DND-41 (cell line): ENCODE data around the gene YIPF3.
"Not testable (repeated sequence)": the region's sequence is repeated elsewhere in the genome, so short reads cannot be mapped to it uniquely, and the experiment has no call there.

Source experiments
- EZH2 ChIP-seq: IDR thresholded peaks from 3 replicates; pipeline ENCODE4 v1.6.1; 2012; ENCODE audit warnings: borderline replicate concordance, low read depth, mild to moderate bottlenecking, moderate library complexity, low read length, inconsistent platforms; ENCODE audit not compliant: severe bottlenecking
- TF ChIP-seq, protein P1 (sequence below): IDR thresholded peaks from 2 replicates; pipeline ENCODE4 v1.5.1; 2012; ENCODE audit warnings: borderline replicate concordance, low read length, moderate library complexity, mild to moderate bottlenecking; ENCODE audit not compliant: poor library complexity, severe bottlenecking; ENCODE audit errors: extremely low read depth

DNA sequence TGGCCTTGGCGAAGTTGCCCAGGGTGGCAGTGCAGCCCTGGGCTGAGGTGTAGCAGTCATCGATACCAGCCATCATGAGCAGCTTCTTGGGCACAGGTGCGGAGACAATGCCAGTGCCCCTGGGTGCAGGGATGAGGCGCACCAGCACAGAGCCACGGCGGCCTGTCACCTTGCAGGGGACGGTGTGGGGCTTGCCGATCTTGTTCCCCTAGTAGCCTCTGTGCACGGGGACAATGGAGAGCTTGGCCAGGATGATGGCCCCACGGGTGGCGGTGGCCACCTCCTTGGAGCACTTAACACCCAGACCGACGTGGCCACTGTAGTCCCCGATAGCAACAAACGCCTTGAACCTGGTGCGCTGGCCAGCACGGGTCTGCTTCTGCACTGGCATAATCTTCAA is 22.3 kb upstream of the YIPF3 start:
- TF ChIP-seq, protein P1, sequence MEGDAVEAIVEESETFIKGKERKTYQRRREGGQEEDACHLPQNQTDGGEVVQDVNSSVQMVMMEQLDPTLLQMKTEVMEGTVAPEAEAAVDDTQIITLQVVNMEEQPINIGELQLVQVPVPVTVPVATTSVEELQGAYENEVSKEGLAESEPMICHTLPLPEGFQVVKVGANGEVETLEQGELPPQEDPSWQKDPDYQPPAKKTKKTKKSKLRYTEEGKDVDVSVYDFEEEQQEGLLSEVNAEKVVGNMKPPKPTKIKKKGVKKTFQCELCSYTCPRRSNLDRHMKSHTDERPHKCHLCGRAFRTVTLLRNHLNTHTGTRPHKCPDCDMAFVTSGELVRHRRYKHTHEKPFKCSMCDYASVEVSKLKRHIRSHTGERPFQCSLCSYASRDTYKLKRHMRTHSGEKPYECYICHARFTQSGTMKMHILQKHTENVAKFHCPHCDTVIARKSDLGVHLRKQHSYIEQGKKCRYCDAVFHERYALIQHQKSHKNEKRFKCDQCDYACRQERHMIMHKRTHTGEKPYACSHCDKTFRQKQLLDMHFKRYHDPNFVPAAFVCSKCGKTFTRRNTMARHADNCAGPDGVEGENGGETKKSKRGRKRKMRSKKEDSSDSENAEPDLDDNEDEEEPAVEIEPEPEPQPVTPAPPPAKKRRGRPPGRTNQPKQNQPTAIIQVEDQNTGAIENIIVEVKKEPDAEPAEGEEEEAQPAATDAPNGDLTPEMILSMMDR, result not testable (repeated sequence)
- TF ChIP-seq EZH2, result not testable (repeated sequence)
